HG03108 (cell line): ENCODE data around the gene B3GNT8.
"Not testable (repeated sequence)": the region's sequence is repeated elsewhere in the genome, so short reads cannot be mapped to it uniquely, and the experiment has no call there.

Experiments used
- ATAC-seq: cut with Tn5 transposase; IDR thresholded peaks from one replicate; pipeline ENCODE4 v1.9.1; 2021; ENCODE audit warnings: moderate library complexity; ENCODE audit not compliant: unreplicated experiment

Gene B3GNT8

DNA sequence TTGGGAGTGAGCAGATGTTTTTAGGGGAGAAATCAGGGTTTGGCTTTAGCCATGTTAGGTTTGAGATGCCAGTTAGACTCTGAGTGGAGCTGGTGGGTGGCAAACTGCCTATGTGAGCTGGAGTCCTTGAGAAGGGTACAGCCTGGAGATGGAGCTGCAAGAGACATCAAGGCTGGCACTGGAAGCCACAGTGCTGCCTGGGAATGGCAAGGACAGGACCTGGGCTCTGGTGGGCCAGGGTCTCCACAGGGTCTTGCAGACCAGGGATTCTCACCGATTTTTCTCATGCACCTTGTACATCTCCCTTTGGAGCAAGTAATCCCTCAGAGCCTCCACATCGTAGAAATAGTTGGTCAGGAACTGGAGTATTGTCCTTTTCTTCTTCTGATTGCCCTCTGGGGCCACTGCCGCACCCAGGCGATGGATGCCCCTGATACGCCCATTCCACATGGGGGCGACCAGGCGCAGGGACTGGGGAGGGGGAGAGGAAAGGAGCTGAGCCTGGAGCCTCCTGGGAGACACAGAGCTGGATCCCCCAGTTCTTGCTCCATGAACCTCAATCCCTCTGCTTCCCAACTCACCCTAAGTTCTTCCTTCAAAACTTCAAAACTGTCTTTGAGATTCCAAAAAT, 10.9 kb upstream of the B3GNT8 start:
- ATAC-seq = no peak

DNA sequence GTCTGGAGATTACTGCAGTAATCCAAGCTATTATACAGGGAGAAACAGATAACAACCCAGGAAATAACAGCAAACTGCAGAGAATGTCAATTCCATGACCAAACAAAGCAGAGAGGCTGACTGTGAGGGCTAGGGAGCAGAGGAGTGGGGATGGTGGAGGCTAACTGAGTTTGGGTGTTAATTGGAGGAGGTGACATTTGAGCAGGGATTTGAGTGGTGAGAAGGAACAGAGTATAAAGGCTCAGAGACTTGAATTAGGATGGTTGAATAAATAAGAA, 9.4 kb upstream of the B3GNT8 start:
- ATAC-seq = no peak

DNA sequence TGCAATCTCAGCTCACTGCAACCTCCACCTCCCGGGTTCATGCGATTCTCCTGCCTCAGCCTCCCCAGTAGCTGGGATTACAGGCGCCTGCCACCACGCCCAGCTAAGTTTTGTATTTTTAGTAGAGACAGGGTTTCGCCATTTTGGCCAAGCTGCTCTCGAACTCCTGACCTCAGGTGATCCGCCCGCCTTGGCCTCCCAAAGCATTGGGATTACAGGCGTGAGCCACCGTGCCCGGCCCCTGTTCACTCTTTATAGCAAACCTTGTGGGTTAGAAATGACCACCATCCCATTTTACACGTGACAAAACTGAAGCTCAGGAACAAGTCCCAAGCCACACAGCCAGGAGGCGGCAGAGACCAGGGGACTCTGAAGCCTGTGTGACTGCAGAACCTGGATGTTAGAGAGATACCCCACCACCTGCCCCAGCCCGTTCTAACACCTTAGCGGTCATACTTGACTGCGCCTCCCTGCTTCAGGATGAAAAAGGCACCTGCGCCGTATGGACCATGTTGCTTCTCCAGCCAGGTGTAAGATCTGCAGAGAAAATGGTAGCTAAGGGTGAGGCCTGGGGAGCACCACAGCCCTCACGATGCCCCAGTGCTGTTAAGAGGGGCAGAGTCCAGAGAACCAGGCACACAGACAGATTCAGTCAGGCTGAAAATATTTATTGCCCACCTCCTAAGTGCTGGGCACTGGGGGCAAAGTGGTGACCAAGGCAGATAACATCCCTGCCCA, 8.9 kb upstream of the B3GNT8 start:
- no peak for ATAC-seq

DNA sequence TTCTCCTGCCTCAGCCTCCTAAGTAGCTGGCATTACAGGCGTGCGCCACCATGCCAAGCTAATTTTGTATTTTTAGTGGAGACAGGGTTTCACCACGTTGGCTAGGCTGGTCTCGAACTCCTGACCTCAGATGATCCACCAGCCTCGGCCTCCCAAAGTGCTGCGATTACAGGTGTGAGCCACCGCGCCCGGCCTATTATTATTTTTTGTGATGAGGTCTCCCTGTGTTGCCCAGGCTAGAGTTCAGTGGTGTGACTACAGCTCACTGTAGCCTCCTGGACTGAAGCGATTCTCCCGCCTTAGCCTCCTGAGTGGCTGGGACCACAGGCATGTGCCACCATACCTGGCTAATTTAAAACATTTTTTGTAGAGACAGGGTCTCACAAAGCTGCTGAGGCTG, 8.2 kb upstream of the B3GNT8 start:
- ATAC-seq = not testable (repeated sequence)

DNA sequence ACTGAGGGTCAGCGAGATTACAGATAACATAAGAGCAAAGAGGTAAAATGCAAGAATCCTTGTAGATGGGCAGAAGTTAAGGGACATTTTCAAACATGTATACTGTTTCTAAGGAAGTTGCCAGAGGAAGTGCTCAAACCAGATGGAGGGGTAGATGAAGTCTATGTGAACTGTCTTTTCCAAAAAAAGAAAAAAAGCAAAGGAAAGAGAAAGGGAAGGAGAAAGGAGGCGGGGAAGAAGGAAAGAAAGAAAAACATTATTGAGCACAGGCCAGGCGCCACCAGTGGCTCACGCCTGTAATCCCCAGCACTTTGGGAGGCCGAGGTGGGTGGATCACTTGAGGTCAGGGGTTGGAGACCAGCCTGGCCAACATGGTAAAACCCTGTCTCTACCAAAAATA, 7.3 kb upstream of the B3GNT8 start:
- no peak for ATAC-seq

DNA sequence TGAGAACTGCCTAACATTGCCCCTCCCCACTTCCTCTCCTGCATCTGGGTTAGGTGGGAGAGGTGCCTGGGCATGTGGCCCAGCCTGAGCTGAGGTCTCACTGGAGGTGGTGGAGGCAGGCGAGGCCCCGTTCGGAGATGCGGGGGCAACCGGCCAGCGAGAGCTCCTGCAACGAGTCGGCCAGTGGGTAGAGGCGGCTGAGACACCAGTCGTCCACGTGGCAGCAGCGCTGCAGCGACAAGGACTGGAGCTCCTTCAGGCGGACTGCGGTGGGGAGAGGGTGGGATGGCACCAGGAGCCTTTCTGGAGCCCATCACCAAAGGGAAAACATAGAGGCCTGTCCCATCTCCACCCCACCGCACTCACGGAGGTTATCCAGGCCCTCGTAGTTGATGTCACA, 6.0 kb upstream of the B3GNT8 start:
- ATAC-seq = no peak

DNA sequence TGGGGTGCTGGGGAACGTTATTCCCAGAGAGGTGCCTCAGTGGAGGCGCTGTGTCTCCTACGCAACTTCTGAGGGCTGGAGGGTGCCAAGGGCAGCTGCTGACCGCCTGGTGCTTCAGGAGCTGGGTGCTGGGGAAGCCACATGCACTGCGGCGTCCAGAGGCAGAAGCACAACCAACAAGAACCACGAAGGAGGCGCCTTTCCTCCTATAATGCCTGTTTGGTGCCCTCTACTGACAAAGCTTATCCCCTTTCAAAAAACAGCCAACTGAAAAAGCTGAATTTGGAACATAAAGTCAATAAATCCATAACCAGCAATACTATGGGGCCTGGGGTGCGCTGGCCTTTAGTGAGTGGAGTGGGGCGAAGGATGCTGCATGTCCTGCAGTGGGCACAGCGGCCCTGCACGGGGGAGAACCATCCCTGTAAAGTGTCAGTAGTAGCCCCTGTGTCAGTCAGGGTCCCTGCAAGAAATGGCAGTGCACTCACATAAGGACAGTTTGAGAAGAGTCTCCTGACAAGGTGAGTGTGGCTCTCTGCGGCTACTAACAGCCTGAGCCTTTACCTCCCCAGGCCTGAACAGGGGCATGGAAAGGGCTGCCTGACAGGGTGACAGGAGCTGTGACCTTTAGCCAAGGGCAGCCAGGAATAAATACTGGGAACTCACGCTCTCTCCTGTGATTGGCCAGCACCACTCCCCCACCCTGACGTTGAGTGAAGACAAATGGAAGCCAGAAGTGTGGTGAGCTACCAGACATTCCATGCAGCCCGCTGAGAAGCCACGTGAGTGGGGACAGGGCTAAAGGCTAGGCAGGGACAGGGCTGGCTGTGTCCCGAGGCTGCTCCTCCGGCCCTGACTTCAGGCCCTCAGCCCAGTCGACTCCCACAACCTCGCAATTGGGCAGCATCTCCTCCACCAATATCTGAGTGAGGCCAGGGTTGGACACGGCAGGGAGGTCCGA, 4.5 kb upstream of the B3GNT8 start:
- no peak for ATAC-seq

DNA sequence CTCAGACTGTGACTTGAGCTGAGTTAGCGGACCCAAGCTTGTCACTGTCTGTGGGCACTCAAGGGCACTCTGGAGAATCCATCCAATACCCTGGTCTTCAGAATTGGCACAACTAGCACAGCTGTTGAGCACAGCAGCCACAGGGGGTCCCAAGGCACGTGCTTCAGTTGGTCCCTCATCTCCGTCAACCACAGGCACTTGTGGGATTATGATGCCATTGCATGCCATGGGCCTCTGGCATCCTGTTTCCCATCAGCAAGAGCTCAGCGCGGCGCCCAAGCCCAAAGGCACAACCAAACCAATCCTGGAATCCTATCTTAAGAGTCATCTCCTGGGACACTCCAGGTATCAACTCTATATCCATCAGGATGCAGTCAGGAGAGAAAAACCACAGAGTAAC, 3.7 kb upstream of the B3GNT8 start:
- no peak for ATAC-seq

DNA sequence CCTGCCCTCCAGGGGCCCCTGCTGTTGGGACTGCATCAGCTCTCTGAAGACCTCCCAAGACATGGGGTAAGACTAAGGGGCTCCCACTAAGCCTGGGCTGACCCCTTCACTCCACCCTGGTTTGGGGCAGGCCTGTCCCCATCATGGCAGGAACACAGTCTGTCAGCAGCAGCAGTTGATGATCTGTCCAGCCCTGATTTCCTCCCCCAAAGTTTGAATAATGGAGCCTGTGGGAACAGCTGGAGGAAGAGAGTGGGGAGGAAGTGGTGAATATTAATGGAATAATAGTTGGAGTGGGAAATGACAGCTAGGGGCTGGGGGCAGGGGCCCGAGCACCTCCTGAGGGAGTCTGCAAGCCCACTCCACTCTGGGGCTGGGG, 1.3 kb upstream of the B3GNT8 start:
- no peak for ATAC-seq

DNA sequence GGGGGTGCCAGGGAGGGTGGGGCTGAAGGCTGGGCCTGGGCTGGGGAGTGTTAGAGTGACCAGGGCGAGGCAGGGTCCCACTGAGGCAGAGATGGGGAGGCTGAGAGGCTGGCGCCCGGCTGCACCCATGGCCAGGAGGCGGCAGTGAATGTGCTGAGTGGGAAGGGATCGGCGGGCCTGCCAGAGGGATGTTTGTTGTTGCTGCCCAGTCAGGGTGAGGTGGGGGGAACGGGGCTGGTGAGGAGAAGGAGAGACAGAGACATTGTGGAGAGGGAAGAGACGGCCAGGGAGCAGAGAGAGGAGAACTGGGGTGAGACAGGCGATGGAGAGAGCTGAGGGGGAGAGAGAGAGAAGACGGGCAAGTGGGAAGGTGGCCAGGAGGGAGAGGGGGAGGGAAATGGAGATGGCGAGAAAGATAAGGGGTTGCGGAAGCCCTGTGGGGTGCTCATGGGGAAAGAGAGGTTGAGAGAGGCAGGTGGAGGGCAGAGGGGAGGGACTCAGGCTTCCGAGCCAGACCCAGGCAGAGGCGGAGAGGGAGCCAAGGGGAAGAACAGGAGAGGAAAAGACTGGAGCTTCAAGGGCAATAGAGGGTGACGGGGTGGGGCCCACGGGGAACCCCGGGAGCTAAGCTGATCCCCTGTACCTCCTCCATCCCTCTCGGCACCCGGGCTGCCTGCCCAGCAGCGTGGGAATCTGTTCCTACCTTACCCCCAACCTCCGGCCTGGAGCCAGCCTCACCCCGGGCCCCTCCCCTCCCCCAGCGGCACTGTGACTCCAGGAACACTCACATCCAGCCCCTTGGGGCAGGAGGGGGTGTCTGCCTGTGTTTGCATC, 690 bp upstream of the B3GNT8 start:
- no peak for ATAC-seq

DNA sequence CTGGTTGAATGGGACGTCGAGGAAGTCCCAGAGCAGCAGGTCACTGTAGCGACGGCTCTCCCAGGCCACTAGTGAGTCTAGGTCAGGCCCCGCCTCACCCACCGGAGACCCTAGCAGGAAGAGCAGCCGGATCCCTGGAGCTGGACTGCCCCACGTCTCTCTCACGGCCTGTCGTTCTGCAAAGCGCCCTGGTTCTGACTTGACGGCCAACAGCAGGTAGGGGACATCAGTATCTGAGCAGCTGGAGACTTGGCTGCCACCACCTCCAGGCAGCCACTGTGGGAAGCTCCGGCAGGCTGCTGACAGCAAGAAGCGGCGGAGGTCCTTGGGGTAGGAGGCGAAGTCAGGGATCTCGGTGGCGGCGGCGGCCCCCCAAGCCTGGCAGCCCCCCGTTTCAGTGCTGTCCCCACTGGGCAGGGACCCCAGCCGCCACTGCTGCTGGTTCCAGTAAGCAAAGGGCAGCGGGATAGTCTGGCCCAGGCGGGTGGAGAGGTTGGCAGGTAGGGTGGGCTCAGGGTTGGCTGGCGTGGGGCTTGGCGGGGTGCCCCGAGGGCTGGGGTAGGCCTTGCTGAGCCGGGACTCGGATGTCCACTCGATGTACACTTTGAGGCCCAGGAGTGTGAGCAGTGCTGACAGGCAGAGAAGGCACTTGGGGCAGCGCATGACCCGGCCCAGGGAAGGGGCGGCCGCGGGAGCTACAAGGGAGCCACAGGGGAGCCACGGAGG, 895 bp downstream of the B3GNT8 start:
- ATAC-seq = no peak

DNA sequence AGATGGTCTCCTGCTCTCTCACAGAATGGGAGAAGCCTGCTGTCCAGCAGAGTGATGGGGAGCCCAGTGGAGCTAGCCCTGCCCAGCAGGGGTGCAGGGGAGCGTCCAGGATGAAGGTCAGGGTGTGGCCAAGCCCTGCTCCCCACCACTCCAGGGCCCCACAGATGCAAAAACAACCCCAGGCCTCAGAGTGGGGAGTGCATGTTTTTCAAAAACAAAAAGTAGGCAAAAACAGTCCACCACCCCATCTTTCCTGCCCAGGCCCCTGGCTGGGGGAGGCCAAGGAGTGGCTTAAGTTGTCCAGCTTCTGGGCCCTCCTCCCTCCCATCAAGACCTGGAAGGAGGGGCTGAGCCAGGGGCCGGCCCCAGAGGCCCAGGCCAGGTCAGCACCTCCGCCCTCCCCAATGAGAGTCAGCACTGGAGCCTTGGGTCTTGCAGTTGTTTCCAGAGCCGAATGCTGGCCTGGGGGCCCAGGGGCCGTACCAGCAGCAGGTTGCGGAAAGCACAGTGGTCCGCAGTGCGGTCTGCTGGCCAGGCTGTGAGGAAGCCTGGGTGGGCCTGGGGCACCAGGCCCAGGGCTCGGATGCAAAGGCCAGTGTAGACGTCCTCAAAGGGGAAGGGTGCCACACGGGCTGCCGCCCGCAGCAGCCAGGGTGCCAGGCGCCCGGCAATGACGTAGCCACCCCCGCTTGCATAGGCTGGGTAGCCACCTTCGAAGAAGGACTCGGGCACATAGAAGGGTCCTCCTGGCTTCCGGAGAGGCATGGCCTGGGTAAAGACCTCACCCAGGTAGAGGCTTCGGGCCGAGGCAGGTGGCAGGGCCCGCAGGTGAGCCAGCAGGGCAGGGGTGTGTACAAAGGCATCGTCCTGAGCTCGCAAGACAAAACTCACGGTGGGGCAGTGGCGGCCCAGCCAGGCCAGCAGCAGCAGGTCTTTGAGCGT, 1.7 kb downstream of the B3GNT8 start:
- ATAC-seq = no peak

DNA sequence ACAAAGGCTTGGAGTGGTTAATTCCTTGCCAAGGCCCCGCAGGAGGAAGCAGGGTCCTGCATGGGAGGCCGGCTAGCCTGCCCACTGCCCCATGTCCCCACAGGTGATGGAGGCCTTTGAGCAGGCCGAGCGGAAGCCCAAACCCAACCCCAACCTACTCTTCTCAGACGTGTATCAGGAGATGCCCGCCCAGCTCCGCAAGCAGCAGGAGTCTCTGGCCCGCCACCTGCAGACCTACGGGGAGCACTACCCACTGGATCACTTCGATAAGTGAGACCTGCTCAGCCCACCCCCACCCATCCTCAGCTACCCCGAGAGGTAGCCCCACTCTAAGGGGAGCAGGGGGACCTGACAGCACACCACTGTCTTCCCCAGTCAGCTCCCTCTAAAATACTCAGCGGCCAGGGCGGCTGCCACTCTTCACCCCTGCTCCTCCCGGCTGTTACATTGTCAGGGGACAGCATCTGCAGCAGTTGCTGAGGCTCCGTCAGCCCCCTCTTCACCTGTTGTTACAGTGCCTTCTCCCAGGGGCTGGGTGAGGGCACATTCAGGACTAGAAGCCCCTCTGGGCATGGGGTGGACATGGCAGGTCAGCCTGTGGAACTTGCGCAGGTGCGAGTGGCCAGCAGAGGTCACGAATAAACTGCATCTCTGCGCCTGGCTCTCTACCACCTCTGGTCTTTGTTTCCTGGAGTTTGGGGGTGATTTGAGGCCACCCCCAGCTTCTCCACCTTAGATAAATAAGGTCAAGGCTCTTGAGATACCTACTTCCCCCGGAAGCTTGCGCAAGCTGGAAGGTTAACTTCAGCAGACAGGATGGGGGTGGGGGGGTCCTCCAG, 2.6 kb downstream of the B3GNT8 start:
- no peak for ATAC-seq

DNA sequence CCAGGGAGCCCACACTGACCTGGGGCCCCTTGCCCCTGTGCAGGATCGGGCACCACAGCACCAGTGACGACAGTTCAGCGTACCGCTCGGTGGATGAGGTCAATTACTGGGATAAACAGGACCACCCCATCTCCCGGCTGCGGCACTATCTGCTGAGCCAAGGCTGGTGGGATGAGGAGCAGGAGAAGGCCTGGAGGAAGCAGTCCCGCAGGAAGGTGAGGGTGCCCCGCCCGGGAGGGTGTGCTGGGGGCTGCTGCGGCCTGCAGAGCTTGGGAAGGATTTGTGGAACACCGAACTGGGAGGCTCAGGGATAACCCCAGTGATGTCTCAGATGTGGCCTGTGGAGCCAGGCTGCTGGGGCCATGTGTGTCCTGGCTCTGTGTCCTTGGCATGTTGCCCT, 4.2 kb downstream of the B3GNT8 start:
- no peak for ATAC-seq

DNA sequence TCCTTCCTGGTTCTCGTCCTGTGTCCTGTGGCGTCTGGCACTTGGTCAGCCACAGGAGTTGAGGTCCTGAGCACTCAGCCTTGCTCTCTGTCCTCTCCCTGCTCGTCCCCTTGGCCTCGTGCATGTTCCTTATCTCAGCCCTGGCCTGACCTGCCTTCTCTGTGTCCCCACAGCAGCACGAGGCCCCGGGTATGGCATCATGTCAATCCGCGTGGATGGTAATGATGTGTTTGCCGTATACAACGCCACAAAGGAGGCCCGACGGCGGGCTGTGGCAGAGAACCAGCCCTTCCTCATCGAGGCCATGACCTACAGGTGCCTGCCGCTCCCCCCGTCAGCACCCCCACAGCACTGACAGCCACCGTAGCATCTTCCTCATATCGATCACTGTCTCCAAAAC, 4.7 kb downstream of the B3GNT8 start:
- no peak for ATAC-seq

DNA sequence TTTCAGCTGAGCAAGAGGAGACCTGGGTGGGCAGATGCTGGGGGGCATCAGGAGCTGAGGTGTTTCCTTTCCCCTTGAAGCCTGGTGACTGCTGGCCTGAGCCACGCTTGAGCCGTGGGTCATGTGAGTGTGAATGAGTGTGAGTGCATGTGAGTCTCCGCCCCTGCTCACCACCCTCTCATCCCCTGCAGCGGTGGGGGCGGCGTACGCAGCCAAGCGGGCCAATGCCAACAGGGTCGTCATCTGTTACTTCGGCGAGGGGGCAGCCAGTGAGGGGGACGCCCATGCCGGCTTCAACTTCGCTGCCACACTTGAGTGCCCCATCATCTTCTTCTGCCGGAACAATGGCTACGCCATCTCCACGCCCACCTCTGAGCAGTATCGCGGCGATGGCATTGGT, 5.2 kb downstream of the B3GNT8 start:
- ATAC-seq = no peak

DNA sequence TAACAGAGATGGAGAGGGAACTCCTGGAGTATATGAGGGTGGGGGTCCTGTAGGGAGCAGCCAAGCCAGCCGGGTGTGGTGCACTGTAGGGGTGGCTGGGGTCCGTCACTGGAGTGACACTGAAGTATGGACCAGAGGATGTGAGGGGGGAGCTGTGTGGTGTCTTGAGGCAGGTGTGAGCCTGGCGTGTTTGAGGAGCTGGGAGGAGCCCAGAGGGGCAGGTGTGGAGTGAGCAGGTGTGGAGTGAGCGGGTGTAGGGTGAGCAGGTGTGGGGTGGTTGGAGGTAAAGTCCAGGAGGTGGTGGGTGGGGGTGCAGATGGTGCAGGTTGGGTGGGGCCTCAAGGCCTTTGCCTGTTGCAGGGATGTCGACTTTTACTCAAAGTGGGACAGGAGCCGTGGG, 5.9 kb downstream of the B3GNT8 start:
- ATAC-seq = no peak

DNA sequence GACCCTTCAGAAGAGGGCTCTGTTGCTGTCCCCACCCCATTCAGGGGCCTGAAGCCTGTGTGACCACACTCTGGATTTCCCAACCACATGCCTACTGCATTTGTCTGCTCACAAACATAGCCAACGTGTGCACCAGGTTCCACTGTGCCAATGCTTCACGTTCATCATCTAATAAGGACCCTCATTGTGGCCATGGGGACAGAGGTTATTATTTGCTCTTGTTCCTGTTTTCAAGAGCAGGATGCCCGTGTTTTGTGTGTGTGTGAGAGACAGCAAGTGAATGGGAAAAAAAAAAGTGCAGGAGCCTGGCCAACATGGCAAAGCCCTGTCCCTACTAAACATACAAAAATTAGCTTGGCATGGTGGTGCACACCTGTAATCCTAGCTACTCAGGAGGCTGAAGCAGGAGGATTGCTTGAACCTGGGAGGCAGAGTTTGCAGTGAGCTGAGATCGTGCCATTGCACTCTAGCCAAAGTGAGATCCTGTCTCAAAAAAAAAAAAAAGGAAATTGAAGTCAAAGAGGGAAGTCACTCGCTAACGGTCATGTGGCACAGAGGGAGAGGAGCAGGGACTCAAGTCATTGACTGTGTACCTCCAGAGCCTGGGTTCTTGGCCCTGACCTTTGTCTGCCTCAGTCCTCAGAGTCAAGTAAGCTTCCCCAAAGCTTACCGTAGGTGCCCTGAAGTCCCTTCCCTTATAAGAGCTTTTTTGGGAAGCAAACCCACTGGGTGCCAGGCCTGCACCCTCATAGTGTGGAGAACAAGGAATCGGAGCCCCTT, 6.9 kb downstream of the B3GNT8 start:
- no peak for ATAC-seq
